SK-N-SH treated with all-trans-retinoic acid at 6 μM for 48 hours (cell line): ENCODE results near the gene NHSL2.

Experiments
- ATAC-seq: fragments of 200-7000 bp; cut with Tn5 transposase; 3 replicates; pipeline ENCODE4 v1.9.1; 2020; ENCODE audit warnings: mild to moderate bottlenecking, moderate library complexity
- CSDC2 ChIP-seq: fragments of 250-450 bp; sonication (Bioruptor Pico); IDR thresholded peaks from 2 replicates; pipeline ENCODE4 v1.5.0; 2020; ENCODE audit warnings: mild to moderate bottlenecking, moderate library complexity
- CSRNP3 ChIP-seq: fragments of 250-450 bp; sonication (Bioruptor Pico); IDR thresholded peaks from 2 replicates; pipeline ENCODE4 v1.5.1; 2021; ENCODE audit warnings: mild to moderate bottlenecking, moderate library complexity
- ESRRG ChIP-seq: fragments of 250-450 bp; sonication (Bioruptor Pico); IDR thresholded peaks from 2 replicates; pipeline ENCODE4 v1.6.1; 2021; ENCODE audit warnings: mild to moderate bottlenecking
- ISL1 ChIP-seq: fragments of 250-450 bp; sonication (Bioruptor Pico); IDR thresholded peaks from 2 replicates; pipeline ENCODE4 v2.1.2; 2022; ENCODE audit warnings: mild to moderate bottlenecking, moderate library complexity
- OSR1 ChIP-seq: fragments of 250-450 bp; sonication (Bioruptor Pico); IDR thresholded peaks from 2 replicates; pipeline ENCODE4 v1.8.0; 2022; ENCODE audit warnings: moderate library complexity, mild to moderate bottlenecking, inconsistent platforms
- PPARA ChIP-seq: fragments of 250-450 bp; sonication (Bioruptor Pico); IDR thresholded peaks from 2 replicates; pipeline ENCODE4 v1.5.0; 2020; ENCODE audit warnings: mild to moderate bottlenecking, borderline replicate concordance
- RARB ChIP-seq: fragments of 250-450 bp; sonication (Bioruptor Pico); IDR thresholded peaks from 2 replicates; pipeline ENCODE4 v1.8.0; 2021; ENCODE audit warnings: mild to moderate bottlenecking, moderate library complexity
- SNAI2 ChIP-seq: fragments of 250-450 bp; sonication (Bioruptor Pico); IDR thresholded peaks from 2 replicates; pipeline ENCODE4 v1.5.0; 2020; ENCODE audit warnings: mild to moderate bottlenecking, moderate library complexity
- TOX ChIP-seq: fragments of 250-450 bp; sonication (Bioruptor Pico); IDR thresholded peaks from 2 replicates; pipeline ENCODE4 v1.8.0; 2021; ENCODE audit warnings: mild to moderate bottlenecking, moderate library complexity, borderline replicate concordance
- TSHZ2 ChIP-seq: fragments of 250-450 bp; sonication (Bioruptor Pico); IDR thresholded peaks from 2 replicates; pipeline ENCODE4 v1.5.0; 2020; ENCODE audit warnings: mild to moderate bottlenecking, moderate library complexity
- ZC3H10 ChIP-seq: fragments of 250-450 bp; sonication (Bioruptor Pico); IDR thresholded peaks from 2 replicates; pipeline ENCODE4 v1.5.1; 2021; ENCODE audit warnings: mild to moderate bottlenecking, moderate library complexity
- ZFP3 ChIP-seq: fragments of 250-450 bp; sonication (Bioruptor Pico); IDR thresholded peaks from 2 replicates; pipeline ENCODE4 v1.5.0; 2020; ENCODE audit warnings: mild to moderate bottlenecking, moderate library complexity
- ZFP30 ChIP-seq: fragments of 450-650 bp; formaldehyde crosslinking; IDR thresholded peaks from 2 replicates; pipeline ENCODE4 v1.5.0; 2022; ENCODE audit warnings: mild to moderate bottlenecking, moderate library complexity
- ZNF565 ChIP-seq: fragments of 450-650 bp; formaldehyde crosslinking; conservative IDR thresholded peaks from 2 replicates; pipeline ENCODE4 v1.5.0; 2020; ENCODE audit warnings: low read depth, mild to moderate bottlenecking, moderate library complexity
- TF ChIP-seq, protein P1 (sequence below): fragments of 250-450 bp; sonication (Bioruptor Pico); IDR thresholded peaks from 2 replicates; pipeline ENCODE4 v1.8.0; 2020; ENCODE audit warnings: mild to moderate bottlenecking, moderate library complexity, borderline replicate concordance

Gene NHSL2

DNA sequence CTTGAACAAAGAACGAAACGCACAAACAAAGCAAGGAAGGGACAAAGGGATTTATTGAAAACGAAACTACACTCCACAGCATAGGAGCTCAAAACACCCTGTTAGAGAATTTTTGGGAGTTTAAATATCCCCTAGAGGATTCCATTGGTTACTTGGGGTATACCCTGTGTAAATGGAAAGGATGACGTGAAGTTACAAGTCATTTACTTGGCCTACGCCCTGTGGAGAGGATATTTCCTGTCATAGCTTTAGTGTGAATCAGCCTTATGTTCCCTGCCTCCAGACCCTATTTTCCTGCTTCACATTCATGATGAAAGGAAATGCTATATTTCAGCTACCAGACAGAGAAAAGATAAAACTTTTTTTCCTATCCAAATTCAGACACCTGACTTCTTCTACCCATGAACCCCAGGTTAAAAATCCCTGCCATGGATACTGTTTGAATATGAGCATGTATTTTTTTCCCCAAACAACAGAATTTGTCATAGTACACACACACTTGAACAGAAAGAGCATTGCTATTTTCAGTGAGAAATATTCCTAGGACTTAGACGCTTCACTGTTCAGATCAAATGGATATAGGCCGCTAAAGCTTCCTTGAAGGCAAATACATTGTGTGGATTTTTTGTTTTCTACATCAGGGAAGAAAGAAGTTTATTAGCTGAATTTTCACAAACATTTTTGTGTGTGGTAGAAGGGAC is 291.3 kb downstream of the NHSL2 start:
- TF ChIP-seq PPARA (CRISPR knock-in tag) (no peak), ZC3H10 (CRISPR knock-in tag) (no peak), ESRRG (CRISPR knock-in tag) (no peak), ZFP30 (CRISPR knock-in tag) (no peak), TOX (no peak), TSHZ2 (CRISPR knock-in tag) (no peak), CSDC2 (CRISPR knock-in tag) (no peak), RARB (CRISPR knock-in tag) (no peak), SNAI2 (CRISPR knock-in tag) (no peak), ISL1 (CRISPR knock-in tag) (no peak), OSR1 (no peak), ZFP3 (CRISPR knock-in tag) (no peak), CSRNP3 (no peak), ZNF565 (CRISPR knock-in tag) (no peak)
- TF ChIP-seq, protein P1, sequence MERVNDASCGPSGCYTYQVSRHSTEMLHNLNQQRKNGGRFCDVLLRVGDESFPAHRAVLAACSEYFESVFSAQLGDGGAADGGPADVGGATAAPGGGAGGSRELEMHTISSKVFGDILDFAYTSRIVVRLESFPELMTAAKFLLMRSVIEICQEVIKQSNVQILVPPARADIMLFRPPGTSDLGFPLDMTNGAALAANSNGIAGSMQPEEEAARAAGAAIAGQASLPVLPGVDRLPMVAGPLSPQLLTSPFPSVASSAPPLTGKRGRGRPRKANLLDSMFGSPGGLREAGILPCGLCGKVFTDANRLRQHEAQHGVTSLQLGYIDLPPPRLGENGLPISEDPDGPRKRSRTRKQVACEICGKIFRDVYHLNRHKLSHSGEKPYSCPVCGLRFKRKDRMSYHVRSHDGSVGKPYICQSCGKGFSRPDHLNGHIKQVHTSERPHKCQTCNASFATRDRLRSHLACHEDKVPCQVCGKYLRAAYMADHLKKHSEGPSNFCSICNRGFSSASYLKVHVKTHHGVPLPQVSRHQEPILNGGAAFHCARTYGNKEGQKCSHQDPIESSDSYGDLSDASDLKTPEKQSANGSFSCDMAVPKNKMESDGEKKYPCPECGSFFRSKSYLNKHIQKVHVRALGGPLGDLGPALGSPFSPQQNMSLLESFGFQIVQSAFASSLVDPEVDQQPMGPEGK (CRISPR knock-in tag) = no peak
- ATAC-seq = peak; percentile 94
